ENCODE results near the gene RPP25L.

RPP25L gene

GRCh38 chr9:34611811-34612787 is at the start of gene RPP25L:
RPP25L (minus strand) TSS chr9:34612097; CDS start chr9:34611296, 801 bp downstream.
- Histone ChIP-seq H3K4me1 (ENCODE audit: control insufficient read depth, insufficient read depth, low read length, unreplicated experiment) (peaks cover 12% of the 10 kb centered on the region), H3K27ac (ENCODE audit: low read depth, low read length) (peak within 1 kb of the TSS; percentile 35; the same call in 1 of the 2 replicates), H3K27me3 (ENCODE audit: insufficient read depth, low read length) (no peaks in the 10 kb centered on the region), H3K4me3 (ENCODE audit: low read depth, low read length) (peak within 1 kb of the TSS; percentile 86), H3K79me2 (ENCODE audit: control insufficient read depth, insufficient read depth, low read length, unreplicated experiment) (peaks cover 9% of the 10 kb centered on the region), H3K36me3 (ENCODE audit: insufficient read depth, low read length) (no peaks in the 10 kb centered on the region), H2AFZ (ENCODE audit: low read length, unreplicated experiment) (peak within 1 kb of the TSS; percentile 81)

GRCh38 chr9:34659592-34660253 is 47.8 kb upstream of the RPP25L start:
- no peaks in the 10 kb centered on the region for H3K36me3 ChIP-seq (ENCODE audit: insufficient read depth, low read length)
- H3K4me1 ChIP-seq (ENCODE audit: control insufficient read depth, insufficient read depth, low read length, unreplicated experiment), result no peaks in the 10 kb centered on the region
- H3K4me3 ChIP-seq (ENCODE audit: low read depth, low read length), result no peak overlapping the region
- H2AFZ ChIP-seq (ENCODE audit: low read length, unreplicated experiment), result no peak overlapping the region
- no peaks in the 10 kb centered on the region for H3K27me3 ChIP-seq (ENCODE audit: insufficient read depth, low read length)
- H3K79me2 ChIP-seq (ENCODE audit: control insufficient read depth, insufficient read depth, low read length, unreplicated experiment), result no peaks in the 10 kb centered on the region
- no peak overlapping the region for H3K27ac ChIP-seq (ENCODE audit: low read depth, low read length)

- Histone ChIP-seq H3K79me2 (ENCODE audit: control insufficient read depth, insufficient read depth, low read length, unreplicated experiment) (no peaks in the 10 kb centered on the region), H3K4me3 (ENCODE audit: low read depth, low read length) (no peak overlapping the region), H2AFZ (ENCODE audit: low read length, unreplicated experiment) (no peak overlapping the region), H3K4me1 (ENCODE audit: control insufficient read depth, insufficient read depth, low read length, unreplicated experiment) (peaks cover 7% of the 10 kb centered on the region), H3K36me3 (ENCODE audit: insufficient read depth, low read length) (no peaks in the 10 kb centered on the region), H3K27ac (ENCODE audit: low read depth, low read length) (no peak overlapping the region), H3K27me3 (ENCODE audit: insufficient read depth, low read length) (no peaks in the 10 kb centered on the region)
Measured at GRCh38 chr9:34658461-34658860, 46.6 kb upstream of the RPP25L start.

- Histone ChIP-seq H3K27ac (ENCODE audit: low read depth, low read length) (no peak overlapping the region), H3K36me3 (ENCODE audit: insufficient read depth, low read length) (no peaks in the 10 kb centered on the region), H3K4me3 (ENCODE audit: low read depth, low read length) (no peak overlapping the region), H3K79me2 (ENCODE audit: control insufficient read depth, insufficient read depth, low read length, unreplicated experiment) (no peaks in the 10 kb centered on the region), H2AFZ (ENCODE audit: low read length, unreplicated experiment) (no peak overlapping the region), H3K4me1 (ENCODE audit: control insufficient read depth, insufficient read depth, low read length, unreplicated experiment) (peaks cover 22% of the 10 kb centered on the region), H3K27me3 (ENCODE audit: insufficient read depth, low read length) (no peaks in the 10 kb centered on the region)
Measured at GRCh38 chr9:34656992-34657391, 45.1 kb upstream of the RPP25L start.

GRCh38 chr9:34655394-34655793 is 43.5 kb upstream of the RPP25L start:
- H2AFZ ChIP-seq (ENCODE audit: low read length, unreplicated experiment), result no peak overlapping the region
- H3K79me2 ChIP-seq (ENCODE audit: control insufficient read depth, insufficient read depth, low read length, unreplicated experiment), result no peaks in the 10 kb centered on the region
- H3K4me1 ChIP-seq (ENCODE audit: control insufficient read depth, insufficient read depth, low read length, unreplicated experiment), result peaks cover 35% of the 10 kb centered on the region
- no peak overlapping the region for H3K4me3 ChIP-seq (ENCODE audit: low read depth, low read length)
- no peak overlapping the region for H3K27ac ChIP-seq (ENCODE audit: low read depth, low read length)
- no peaks in the 10 kb centered on the region for H3K36me3 ChIP-seq (ENCODE audit: insufficient read depth, low read length)
- no peaks in the 10 kb centered on the region for H3K27me3 ChIP-seq (ENCODE audit: insufficient read depth, low read length)

GRCh38 chr9:34654323-34655051 is 42.6 kb upstream of the RPP25L start:
- no peaks in the 10 kb centered on the region for H3K79me2 ChIP-seq (ENCODE audit: control insufficient read depth, insufficient read depth, low read length, unreplicated experiment)
- H3K27ac ChIP-seq (ENCODE audit: low read depth, low read length), result no peak overlapping the region
- H3K36me3 ChIP-seq (ENCODE audit: insufficient read depth, low read length), result no peaks in the 10 kb centered on the region
- no peak overlapping the region for H2AFZ ChIP-seq (ENCODE audit: low read length, unreplicated experiment)
- no peak overlapping the region for H3K4me3 ChIP-seq (ENCODE audit: low read depth, low read length)
- H3K4me1 ChIP-seq (ENCODE audit: control insufficient read depth, insufficient read depth, low read length, unreplicated experiment), result peaks cover 35% of the 10 kb centered on the region
- no peaks in the 10 kb centered on the region for H3K27me3 ChIP-seq (ENCODE audit: insufficient read depth, low read length)

- Histone ChIP-seq H2AFZ (ENCODE audit: low read length, unreplicated experiment) (peak overlapping the region; percentile 53), H3K27ac (ENCODE audit: low read depth, low read length) (peak overlapping the region; percentile 41)
Measured at GRCh38 chr9:34653151-34654072, 41.5 kb upstream of the RPP25L start.

GRCh38 chr9:34652602-34653000 is 40.7 kb upstream of the RPP25L start:
- H3K27me3 ChIP-seq (ENCODE audit: insufficient read depth, low read length), result no peaks in the 10 kb centered on the region
- peaks cover 8% of the 10 kb centered on the region for H3K79me2 ChIP-seq (ENCODE audit: control insufficient read depth, insufficient read depth, low read length, unreplicated experiment)
- peak overlapping the region; percentile 41 for H3K27ac ChIP-seq (ENCODE audit: low read depth, low read length)
- H2AFZ ChIP-seq (ENCODE audit: low read length, unreplicated experiment), result peak overlapping the region; percentile 53
- H3K4me3 ChIP-seq (ENCODE audit: low read depth, low read length), result peak overlapping the region; percentile 76
- peaks cover 42% of the 10 kb centered on the region for H3K4me1 ChIP-seq (ENCODE audit: control insufficient read depth, insufficient read depth, low read length, unreplicated experiment)
- H3K36me3 ChIP-seq (ENCODE audit: insufficient read depth, low read length), result no peaks in the 10 kb centered on the region

More at GRCh38 chr9:34653151-34654072, 41.5 kb upstream of the RPP25L start:
- Histone ChIP-seq H3K79me2 (ENCODE audit: control insufficient read depth, insufficient read depth, low read length, unreplicated experiment) (peaks cover under 1% of the 10 kb centered on the region), H3K27me3 (ENCODE audit: insufficient read depth, low read length) (no peaks in the 10 kb centered on the region), H3K4me3 (ENCODE audit: low read depth, low read length) (peak overlapping the region; percentile 76), H3K36me3 (ENCODE audit: insufficient read depth, low read length) (no peaks in the 10 kb centered on the region), H3K4me1 (ENCODE audit: control insufficient read depth, insufficient read depth, low read length, unreplicated experiment) (peaks cover 35% of the 10 kb centered on the region)

GRCh38 chr9:34651876-34652601 is 40.1 kb upstream of the RPP25L start, which contains the start of gene IL11RA:
IL11RA (plus strand) TSS chr9:34652185; CDS start chr9:34655218, 3,033 bp downstream.
- Histone ChIP-seq H2AFZ (ENCODE audit: low read length, unreplicated experiment) (peak within 1 kb of the TSS; percentile 93), H3K4me3 (ENCODE audit: low read depth, low read length) (peak within 1 kb of the TSS; percentile 76), H3K27ac (ENCODE audit: low read depth, low read length) (peak within 1 kb of the TSS; percentile 62), H3K36me3 (ENCODE audit: insufficient read depth, low read length) (no peaks in the 10 kb centered on the region), H3K4me1 (ENCODE audit: control insufficient read depth, insufficient read depth, low read length, unreplicated experiment) (peaks cover 47% of the 10 kb centered on the region), H3K27me3 (ENCODE audit: insufficient read depth, low read length) (no peaks in the 10 kb centered on the region), H3K79me2 (ENCODE audit: control insufficient read depth, insufficient read depth, low read length, unreplicated experiment) (peaks cover 12% of the 10 kb centered on the region)
